Sigmoid colon (tissue), 7 donors: Measurements from ENCODE around the gene DDX43. TPM values are rescaled to one million over a fixed set of nuclear protein-coding genes. Genes with fewer than 3 reads are reported as not detected.

Experiments used
- DNase-seq: peaks from one replicate; pipeline ENCODE4 v3.0.0-alpha.2; 2019
- H3K27ac ChIP-seq, 4 donors: fragments of 200-600 bp; sonication (generic); one replicate each; pipeline ENCODE4 v1.5.1; 2016 to 2019; ENCODE audit warnings: mild to moderate bottlenecking in 1 of 4
- H3K27me3 ChIP-seq, 3 donors: fragments of 200-600 bp; sonication (generic); one replicate each; pipeline ENCODE4 v1.5.1; 2019; ENCODE audit warnings: mild to moderate bottlenecking in 1 of 3
- H3K36me3 ChIP-seq, 4 donors: fragments of 200-600 bp; sonication (generic); one replicate each; pipeline ENCODE4 v1.5.1; 2016 to 2019
- H3K4me1 ChIP-seq, 4 donors: fragments of 200-600 bp; sonication (generic); one replicate each; pipeline ENCODE4 v1.5.1; 2017 to 2019
- H3K4me3 ChIP-seq, 4 donors: fragments of 200-600 bp; sonication (generic); one replicate each; pipeline ENCODE4 v1.5.1; 2017 to 2019; ENCODE audit warnings: mild to moderate bottlenecking in 2 of 4, moderate library complexity in 1 of 4
- H3K9me3 ChIP-seq, 4 donors: fragments of 200-600 bp in 3 of 4; sonication (generic) in 3 of 4; one replicate each; pipeline versions ENCODE4 v1.5.1 to v1.6.1; 2013 to 2019
- EP300 ChIP-seq, 4 donors: sonication (generic); formaldehyde crosslinking; IDR thresholded peaks; one replicate each; pipeline ENCODE4 v1.6.1; 2017; ENCODE audit warnings: antibody characterized with exemption in 4 of 4
- POLR2A ChIP-seq, 2 donors: fragments of 450-650 bp; IDR thresholded peaks; one replicate each; pipeline ENCODE4 v1.6.1; 2016; ENCODE audit warnings: antibody characterized with exemption in 2 of 2, mild to moderate bottlenecking in 2 of 2, moderate library complexity in 2 of 2
- POLR2AphosphoS5 ChIP-seq, 4 donors: sonication (generic); formaldehyde crosslinking; IDR thresholded peaks; one replicate each; pipeline ENCODE4 v1.6.1; 2017; ENCODE audit warnings: antibody characterized with exemption in 4 of 4
- WGBS, 2 donors: extraction: QIAGEN DNeasy Blood & Tissue Kit; methylation state at CpG; one replicate each; pipeline ENCODE4 v1.1.7; 2013; 5-methylcytosine and 5-hydroxymethylcytosine counted together
- intact Hi-C: fragments of 100-400 bp; cut with DNase I; formaldehyde crosslinking; loops from one replicate; pipeline ENCODE4 v1.15.1; 2023
- polyA plus RNA-seq, 3 donors: library from polyadenylated mRNA; stranded (reverse); fragments of 200-250 nt; gene quantifications; one replicate each; pipeline ENCODE4 v1.2.3, GENCODE V29; 2013
- total RNA-seq, 4 donors: library from RNA; depleted of rRNA; stranded (reverse); fragments of >200 nt; gene quantifications; one replicate each; pipeline ENCODE4 v1.1.0, GENCODE V29; 2016
- TF ChIP-seq, protein P1 (sequence below), 4 experiments: fragments of 450-650 bp in 3 of 4; fragments of 200-600 bp in 1 of 4; IDR thresholded peaks; one replicate each; pipeline ENCODE4 v1.5.1; 2016 to 2019; ENCODE audit warnings: antibody characterized with exemption in 4 of 4, mild to moderate bottlenecking in 3 of 4, moderate library complexity in 2 of 4
- donor health status: healthy with polysubstance abuse.
- donor health status: Bipolar disorder and iron deficiency.
- donor health status: healthy.

The DDX43 gene
- total RNA-seq = 1 to 10 TPM; 1.1 to 9.4 (median 1.9) TPM
- 1 to 10 TPM in 1 of 3 donors, under 1 TPM in 1, not detected in 1; 0.73 to 1.2 TPM for polyA plus RNA-seq

DNA sequence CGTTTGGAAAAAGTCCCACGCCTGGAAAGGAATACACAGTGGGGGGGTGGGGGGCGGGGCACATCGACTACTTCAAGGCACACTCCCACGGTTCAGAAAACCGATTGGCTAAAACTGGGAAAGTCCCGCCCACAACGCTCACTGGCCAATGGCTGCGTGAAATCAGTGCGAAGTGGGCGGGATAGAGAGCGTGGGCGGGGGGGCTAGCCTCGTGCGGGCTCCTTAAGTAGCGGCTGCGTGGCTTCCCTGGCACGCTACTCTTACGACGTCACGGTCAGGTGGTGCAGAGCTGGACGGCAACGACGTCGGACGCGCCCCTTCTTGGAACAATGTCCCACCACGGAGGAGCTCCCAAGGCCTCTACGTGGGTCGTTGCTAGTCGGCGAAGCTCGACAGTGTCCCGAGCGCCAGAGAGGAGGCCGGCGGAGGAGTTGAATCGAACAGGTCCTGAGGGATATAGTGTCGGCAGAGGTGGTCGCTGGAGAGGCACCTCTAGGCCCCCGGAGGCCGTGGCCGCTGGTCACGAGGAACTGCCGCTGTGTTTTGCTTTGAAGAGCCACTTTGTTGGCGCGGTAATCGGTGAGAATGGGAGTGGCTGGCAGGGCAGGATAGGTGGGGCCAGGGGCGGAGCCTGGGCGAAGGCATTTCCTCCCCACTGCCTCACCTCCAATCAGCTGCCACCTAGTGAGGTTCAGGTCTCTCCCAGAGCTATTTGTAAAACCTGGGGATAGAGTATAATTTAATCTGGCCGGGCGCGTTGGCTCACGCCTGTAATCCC, at the start of gene DDX43:
TSS of gene DDX43 (plus strand) at position 252 of the 778 bp plus-strand sequence. CDS start at position 330, 78 bp downstream.
- Histone ChIP-seq H3K36me3 (no peaks in the 10 kb centered on the region), H3K4me3 (peak within 1 kb of the TSS in 2 of 4 donors; percentile 22 to 36), H3K4me1 (no peaks in the 10 kb centered on the region), H3K27ac (peak within 1 kb of the TSS in 3 of 4 donors; percentile 36 to 64 (median 60)), H3K27me3 (no peaks in the 10 kb centered on the region), H3K9me3 (no peaks in the 10 kb centered on the region)
- peak; percentile 80 for DNase-seq
- WGBS, 2 donors = 75 to 88% methylated on average over 54 of the region's 54 CpGs
- TF ChIP-seq POLR2A (IDR thresholded peaks at IDR 0.05) = no peak
- no peak for TF ChIP-seq POLR2AphosphoS5 (IDR thresholded peaks at IDR 0.05)
- TF ChIP-seq, protein P1, sequence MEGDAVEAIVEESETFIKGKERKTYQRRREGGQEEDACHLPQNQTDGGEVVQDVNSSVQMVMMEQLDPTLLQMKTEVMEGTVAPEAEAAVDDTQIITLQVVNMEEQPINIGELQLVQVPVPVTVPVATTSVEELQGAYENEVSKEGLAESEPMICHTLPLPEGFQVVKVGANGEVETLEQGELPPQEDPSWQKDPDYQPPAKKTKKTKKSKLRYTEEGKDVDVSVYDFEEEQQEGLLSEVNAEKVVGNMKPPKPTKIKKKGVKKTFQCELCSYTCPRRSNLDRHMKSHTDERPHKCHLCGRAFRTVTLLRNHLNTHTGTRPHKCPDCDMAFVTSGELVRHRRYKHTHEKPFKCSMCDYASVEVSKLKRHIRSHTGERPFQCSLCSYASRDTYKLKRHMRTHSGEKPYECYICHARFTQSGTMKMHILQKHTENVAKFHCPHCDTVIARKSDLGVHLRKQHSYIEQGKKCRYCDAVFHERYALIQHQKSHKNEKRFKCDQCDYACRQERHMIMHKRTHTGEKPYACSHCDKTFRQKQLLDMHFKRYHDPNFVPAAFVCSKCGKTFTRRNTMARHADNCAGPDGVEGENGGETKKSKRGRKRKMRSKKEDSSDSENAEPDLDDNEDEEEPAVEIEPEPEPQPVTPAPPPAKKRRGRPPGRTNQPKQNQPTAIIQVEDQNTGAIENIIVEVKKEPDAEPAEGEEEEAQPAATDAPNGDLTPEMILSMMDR (IDR thresholded peaks at IDR 0.05) = no peak
- no peak for TF ChIP-seq EP300 (IDR thresholded peaks at IDR 0.05)
- intact Hi-C loops = no loop called here

GRCh38 chr6:73348550-73349204, 46.0 kb upstream of the DDX43 start:
- DNase-seq = no peak
- no peak overlapping the region for H3K27ac ChIP-seq
- no peak overlapping the region for H3K4me3 ChIP-seq
- H3K9me3 ChIP-seq = no peaks in the 10 kb centered on the region
- H3K27me3 ChIP-seq = peaks cover 4 to 31% (median 12%) of the 10 kb centered on the region in 3 donors
- no peaks in the 10 kb centered on the region for H3K36me3 ChIP-seq
- TF ChIP-seq, protein P1 (IDR thresholded peaks at IDR 0.05) = no peak
- TF ChIP-seq POLR2A (IDR thresholded peaks at IDR 0.05) = no peak
- WGBS, 2 donors = 48 to 76% methylated on average over 33 of the region's 33 CpGs
- H3K4me1 ChIP-seq = no peaks in the 10 kb centered on the region
- intact Hi-C loops = no loop called here

DNA sequence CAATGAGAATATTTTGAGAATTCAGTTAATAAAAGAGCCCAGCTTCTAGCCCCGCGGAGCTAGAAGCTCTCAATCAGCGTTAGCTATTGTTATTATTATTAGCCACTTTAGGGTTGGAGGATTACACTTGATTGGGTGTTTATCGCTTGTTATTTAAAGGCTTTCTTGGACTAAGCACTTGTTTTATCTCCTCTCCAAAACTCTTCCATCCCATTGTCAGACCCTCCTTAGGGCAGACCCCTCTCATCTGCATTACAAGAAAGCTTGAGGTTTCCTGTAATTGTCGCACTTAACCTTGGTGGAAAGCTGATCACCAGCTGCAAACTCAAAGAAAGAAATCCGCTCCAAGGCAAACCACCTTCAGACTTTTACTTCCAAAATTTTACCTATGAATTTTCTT, 45.3 kb upstream of the DDX43 start:
- Histone ChIP-seq H3K4me1 (no peaks in the 10 kb centered on the region), H3K27me3 (peaks cover 4 to 31% (median 12%) of the 10 kb centered on the region in 3 donors), H3K36me3 (no peaks in the 10 kb centered on the region), H3K4me3 (no peak overlapping the region), H3K9me3 (no peaks in the 10 kb centered on the region), H3K27ac (no peak overlapping the region)
- TF ChIP-seq, protein P1 (IDR thresholded peaks at IDR 0.05) = no peak
- TF ChIP-seq EP300 (IDR thresholded peaks at IDR 0.05) (no peak), POLR2A (IDR thresholded peaks at IDR 0.05) (no peak), POLR2AphosphoS5 (IDR thresholded peaks at IDR 0.05) (no peak)
- 30 to 58% methylated on average over 6 of the region's 6 CpGs for whole genome bisulfite sequencing, 2 donors
- intact Hi-C loops = no loop called here
- no peak for DNase-seq

- Histone ChIP-seq H3K4me1 (no peaks in the 10 kb centered on the region), H3K27me3 (peaks cover 0 to 20% (median 3%) of the 10 kb centered on the region in 3 donors), H3K27ac (no peak within 1 kb of the TSS), H3K9me3 (no peaks in the 10 kb centered on the region), H3K4me3 (no peak within 1 kb of the TSS), H3K36me3 (no peaks in the 10 kb centered on the region)
- intact Hi-C loops = no loop called here
- TF ChIP-seq EP300 (IDR thresholded peaks at IDR 0.05) = no peak
- no peak for TF ChIP-seq POLR2AphosphoS5 (IDR thresholded peaks at IDR 0.05)
- TF ChIP-seq POLR2A (IDR thresholded peaks at IDR 0.05) = no peak
- TF ChIP-seq, protein P1 (IDR thresholded peaks at IDR 0.05) = no peak
- no peak for DNase-seq
- WGBS, 2 donors = 76 to 90% methylated on average over 59 of the region's 59 CpGs
Observed at GRCh38 chr6:73353636-73354593, 40.7 kb upstream of the DDX43 start, which contains the start of gene DPPA5. Gene DPPA5, minus strand, starts transcription at chr6:73354276. Its CDS starts 51 bp downstream, at chr6:73354225.
